HepG2 (cell line): ENCODE results near the gene KLHL12. TPM values are rescaled to one million over a fixed set of nuclear protein-coding genes. Genes with fewer than 3 reads are reported as not detected.
A peak's percentile ranks its signal among the peaks of the same experiment; 100 is the strongest.

ENCODE experiments used
- CENPT ChIP-seq: sonication (generic); formaldehyde crosslinking; IDR thresholded peaks from 2 replicates; pipeline ENCODE4 v1.8.0; 2022; ENCODE audit warnings: low read depth, mild to moderate bottlenecking, moderate library complexity, missing genetic modification reagents
- GFI1 ChIP-seq: sonication (generic); formaldehyde crosslinking; IDR thresholded peaks from 2 replicates; pipeline ENCODE4 v1.5.0; 2020; ENCODE audit warnings: missing genetic modification reagents, mild to moderate bottlenecking, borderline replicate concordance
- HNF4A ChIP-seq: sonication (generic); formaldehyde crosslinking; IDR thresholded peaks from 2 replicates; pipeline ENCODE4 v1.4.0; 2020; ENCODE audit warnings: missing genetic modification reagents
- HNRNPL ChIP-seq: fragments of 200-400 bp; formaldehyde crosslinking; IDR thresholded peaks from 2 replicates; pipeline ENCODE4 v1.6.1; 2017; ENCODE audit warnings: mild to moderate bottlenecking, low read depth, low read length
- KDM3A ChIP-seq: IDR thresholded peaks from 2 replicates; pipeline ENCODE4 v1.6.1; 2018; ENCODE audit warnings: low read depth, missing compliant biosample characterization
- NONO ChIP-seq, 2 experiments: fragments of 450-650 bp in 1 of 2; sonication (generic) in 1 of 2; formaldehyde crosslinking in 1 of 2; IDR thresholded peaks in 1 of 2; conservative IDR thresholded peaks in 1 of 2; 2 replicates each; pipeline versions ENCODE4 v1.6.1 to v1.8.0; 2017 to 2022; ENCODE audit warnings: mild to moderate bottlenecking in 1 of 2, missing genetic modification reagents in 1 of 2, moderate library complexity in 1 of 2
- TMF1 ChIP-seq: sonication (generic); formaldehyde crosslinking; IDR thresholded peaks from 2 replicates; pipeline ENCODE4 v1.8.1; 2022; ENCODE audit warnings: low read depth, missing genetic modification reagents
- ZNF30 ChIP-seq: sonication (generic); formaldehyde crosslinking; IDR thresholded peaks from 2 replicates; pipeline ENCODE4 v1.5.0; 2020; ENCODE audit warnings: mild to moderate bottlenecking, missing genetic modification reagents
- ZNF510 ChIP-seq: sonication (generic); formaldehyde crosslinking; IDR thresholded peaks from 2 replicates; pipeline ENCODE4 v1.4.0; 2020; ENCODE audit warnings: low read depth, mild to moderate bottlenecking, missing genetic modification reagents
- ZNF776 ChIP-seq: sonication (generic); formaldehyde crosslinking; IDR thresholded peaks from 2 replicates; pipeline ENCODE4 v1.4.0; 2020; ENCODE audit warnings: mild to moderate bottlenecking, missing genetic modification reagents
- ZNF777 ChIP-seq: sonication (generic); formaldehyde crosslinking; IDR thresholded peaks from 2 replicates; pipeline ENCODE4 v1.4.0; 2020; ENCODE audit warnings: missing genetic modification reagents
- ZNF782 ChIP-seq: sonication (generic); formaldehyde crosslinking; IDR thresholded peaks from 2 replicates; pipeline ENCODE4 v1.4.0; 2020; ENCODE audit warnings: missing genetic modification reagents, mild to moderate bottlenecking, borderline replicate concordance
- polyA plus RNA-seq, 8 experiments: library from polyadenylated mRNA; depleted of rRNA in 3 of 8; stranded (reverse) in 7 of 8; unstranded in 1 of 8; fragments of >200 nt; fragmentation: Illumina TruSeq in 4 of 8; extraction: Trizol in 4 of 8; gene quantifications; 2 replicates each; pipeline versions ENCODE4 v1.2.1 to v1.2.3, GENCODE V29; 2011 to 2016; ENCODE audit warnings: low read depth in 4 of 8, missing spikeins in 1 of 8, mixed read lengths in 1 of 8; ENCODE audit not compliant: insufficient read depth in 1 of 8
- total RNA-seq, 5 experiments: library from RNA; depleted of rRNA; stranded (reverse); fragments of >200 nt; fragmentation: Illumina TruSeq; extraction: Trizol; gene quantifications; 2 replicates each; pipeline ENCODE4 v1.2.3, GENCODE V29; 2016; ENCODE audit warnings: low read depth in 1 of 5
- TF ChIP-seq, protein P1 (sequence below): IDR thresholded peaks from 2 replicates; pipeline ENCODE4 v1.6.1; 2012; ENCODE audit warnings: low read length, improper control_type of control experiment
- TF ChIP-seq, protein P2 (sequence below), 2 experiments: sonication (generic) in 1 of 2; formaldehyde crosslinking in 1 of 2; IDR thresholded peaks; 2 replicates each; pipeline versions ENCODE4 v1.4.0 to v1.6.1; 2016 to 2020; ENCODE audit warnings: borderline replicate concordance in 1 of 2, low read depth in 1 of 2, mild to moderate bottlenecking in 1 of 2, missing genetic modification reagents in 1 of 2
- TF ChIP-seq, protein P3 (sequence below): IDR thresholded peaks from 2 replicates; pipeline ENCODE4 v1.6.1; 2018; ENCODE audit warnings: missing genetic modification reagents, mild to moderate bottlenecking, missing compliant biosample characterization
- TF ChIP-seq, protein P4 (sequence below): IDR thresholded peaks from 2 replicates; pipeline ENCODE4 v1.6.1; 2016; ENCODE audit warnings: missing compliant biosample characterization, missing genetic modification reagents, borderline replicate concordance
- TF ChIP-seq, protein P5 (sequence below): IDR thresholded peaks from 2 replicates; pipeline ENCODE4 v1.6.1; 2016; ENCODE audit warnings: low read depth, borderline replicate concordance

KLHL12 gene
- total and polyA plus RNA-seq, 2 of the 13 experiments (the other 11 are each of a cell fraction or from before 2014, with no cell fraction given): 19.2 to 25.2 TPM

DNA sequence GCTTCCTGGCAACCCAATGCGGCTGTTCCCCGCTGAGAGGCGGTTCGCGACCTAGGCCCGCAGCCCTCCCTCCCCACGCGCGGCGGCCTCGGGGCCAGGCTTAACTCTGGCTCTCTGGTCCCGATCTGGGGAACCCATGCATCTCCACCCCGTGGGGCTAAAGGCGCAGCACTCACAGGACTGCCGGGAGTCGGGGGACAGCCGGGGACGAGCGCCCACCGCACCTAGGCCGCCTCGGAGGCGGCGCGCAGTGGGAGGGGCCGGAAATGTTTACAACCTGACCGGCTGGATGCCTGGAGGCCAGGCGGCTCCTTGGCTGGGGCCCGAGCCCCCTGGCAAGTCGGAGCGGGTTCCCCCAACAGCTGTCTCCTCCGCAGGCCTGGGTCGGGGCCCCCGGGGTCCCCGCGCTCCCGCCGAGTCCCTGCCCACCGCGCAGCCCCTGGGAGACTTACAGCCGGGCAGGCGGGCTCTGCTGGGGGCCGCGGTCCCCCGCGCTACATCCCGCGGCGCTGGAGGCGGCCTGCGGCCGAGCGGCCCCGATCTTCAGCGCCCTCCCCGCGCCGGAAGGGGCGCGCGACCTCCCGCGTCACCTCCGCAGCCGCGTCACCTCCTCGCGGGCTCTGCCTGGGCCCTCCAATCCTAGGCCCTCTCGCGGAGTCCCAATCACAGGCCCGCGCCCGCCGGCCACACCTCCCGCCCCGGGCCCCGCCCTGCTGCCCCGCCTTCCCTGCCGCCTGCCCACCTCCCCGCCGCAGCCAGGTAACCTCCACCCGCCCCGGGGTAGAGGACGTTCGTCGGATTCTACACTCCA lies 30.9 kb upstream of the KLHL12 start, which contains the start of gene ADIPOR1 (continued):
- TF ChIP-seq NONO (IDR thresholded peaks at IDR 0.05) (no peak), NONO (CRISPR knock-in tag; conservative IDR thresholded peaks at IDR 0.05) (no peak), ZNF777 (no peak; the same call in 1 of the 2 replicates), ZNF510 (CRISPR knock-in tag) (no peak), ZNF782 (CRISPR knock-in tag) (0 out of 2 replicates have a peak, but pooled peaks have one; percentile 41), HNF4A (CRISPR knock-in tag) (no peak), HNRNPL (no peak), CENPT (0 out of 2 replicates have a peak, but pooled peaks have one; percentile 42), GFI1 (CRISPR knock-in tag) (peak; percentile 53; the same call in 1 of the 2 replicates), TMF1 (CRISPR knock-in tag) (no peak), ZNF776 (CRISPR knock-in tag) (no peak), ZNF30 (CRISPR knock-in tag) (no peak), KDM3A (CRISPR knock-in tag) (no peak)
- TF ChIP-seq, protein P1, sequence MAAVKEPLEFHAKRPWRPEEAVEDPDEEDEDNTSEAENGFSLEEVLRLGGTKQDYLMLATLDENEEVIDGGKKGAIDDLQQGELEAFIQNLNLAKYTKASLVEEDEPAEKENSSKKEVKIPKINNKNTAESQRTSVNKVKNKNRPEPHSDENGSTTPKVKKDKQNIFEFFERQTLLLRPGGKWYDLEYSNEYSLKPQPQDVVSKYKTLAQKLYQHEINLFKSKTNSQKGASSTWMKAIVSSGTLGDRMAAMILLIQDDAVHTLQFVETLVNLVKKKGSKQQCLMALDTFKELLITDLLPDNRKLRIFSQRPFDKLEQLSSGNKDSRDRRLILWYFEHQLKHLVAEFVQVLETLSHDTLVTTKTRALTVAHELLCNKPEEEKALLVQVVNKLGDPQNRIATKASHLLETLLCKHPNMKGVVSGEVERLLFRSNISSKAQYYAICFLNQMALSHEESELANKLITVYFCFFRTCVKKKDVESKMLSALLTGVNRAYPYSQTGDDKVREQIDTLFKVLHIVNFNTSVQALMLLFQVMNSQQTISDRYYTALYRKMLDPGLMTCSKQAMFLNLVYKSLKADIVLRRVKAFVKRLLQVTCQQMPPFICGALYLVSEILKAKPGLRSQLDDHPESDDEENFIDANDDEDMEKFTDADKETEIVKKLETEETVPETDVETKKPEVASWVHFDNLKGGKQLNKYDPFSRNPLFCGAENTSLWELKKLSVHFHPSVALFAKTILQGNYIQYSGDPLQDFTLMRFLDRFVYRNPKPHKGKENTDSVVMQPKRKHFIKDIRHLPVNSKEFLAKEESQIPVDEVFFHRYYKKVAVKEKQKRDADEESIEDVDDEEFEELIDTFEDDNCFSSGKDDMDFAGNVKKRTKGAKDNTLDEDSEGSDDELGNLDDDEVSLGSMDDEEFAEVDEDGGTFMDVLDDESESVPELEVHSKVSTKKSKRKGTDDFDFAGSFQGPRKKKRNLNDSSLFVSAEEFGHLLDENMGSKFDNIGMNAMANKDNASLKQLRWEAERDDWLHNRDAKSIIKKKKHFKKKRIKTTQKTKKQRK: no peak
- TF ChIP-seq, protein P2, sequence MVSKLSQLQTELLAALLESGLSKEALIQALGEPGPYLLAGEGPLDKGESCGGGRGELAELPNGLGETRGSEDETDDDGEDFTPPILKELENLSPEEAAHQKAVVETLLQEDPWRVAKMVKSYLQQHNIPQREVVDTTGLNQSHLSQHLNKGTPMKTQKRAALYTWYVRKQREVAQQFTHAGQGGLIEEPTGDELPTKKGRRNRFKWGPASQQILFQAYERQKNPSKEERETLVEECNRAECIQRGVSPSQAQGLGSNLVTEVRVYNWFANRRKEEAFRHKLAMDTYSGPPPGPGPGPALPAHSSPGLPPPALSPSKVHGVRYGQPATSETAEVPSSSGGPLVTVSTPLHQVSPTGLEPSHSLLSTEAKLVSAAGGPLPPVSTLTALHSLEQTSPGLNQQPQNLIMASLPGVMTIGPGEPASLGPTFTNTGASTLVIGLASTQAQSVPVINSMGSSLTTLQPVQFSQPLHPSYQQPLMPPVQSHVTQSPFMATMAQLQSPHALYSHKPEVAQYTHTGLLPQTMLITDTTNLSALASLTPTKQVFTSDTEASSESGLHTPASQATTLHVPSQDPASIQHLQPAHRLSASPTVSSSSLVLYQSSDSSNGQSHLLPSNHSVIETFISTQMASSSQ (IDR thresholded peaks at IDR 0.05; ENCODE audit: low read depth): no peak
- TF ChIP-seq, protein P2 (CRISPR knock-in tag; IDR thresholded peaks at IDR 0.05; ENCODE audit: borderline replicate concordance): no peak
- TF ChIP-seq, protein P3, sequence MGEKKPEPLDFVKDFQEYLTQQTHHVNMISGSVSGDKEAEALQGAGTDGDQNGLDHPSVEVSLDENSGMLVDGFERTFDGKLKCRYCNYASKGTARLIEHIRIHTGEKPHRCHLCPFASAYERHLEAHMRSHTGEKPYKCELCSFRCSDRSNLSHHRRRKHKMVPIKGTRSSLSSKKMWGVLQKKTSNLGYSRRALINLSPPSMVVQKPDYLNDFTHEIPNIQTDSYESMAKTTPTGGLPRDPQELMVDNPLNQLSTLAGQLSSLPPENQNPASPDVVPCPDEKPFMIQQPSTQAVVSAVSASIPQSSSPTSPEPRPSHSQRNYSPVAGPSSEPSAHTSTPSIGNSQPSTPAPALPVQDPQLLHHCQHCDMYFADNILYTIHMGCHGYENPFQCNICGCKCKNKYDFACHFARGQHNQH (CRISPR knock-in tag): no peak
- TF ChIP-seq, protein P4, sequence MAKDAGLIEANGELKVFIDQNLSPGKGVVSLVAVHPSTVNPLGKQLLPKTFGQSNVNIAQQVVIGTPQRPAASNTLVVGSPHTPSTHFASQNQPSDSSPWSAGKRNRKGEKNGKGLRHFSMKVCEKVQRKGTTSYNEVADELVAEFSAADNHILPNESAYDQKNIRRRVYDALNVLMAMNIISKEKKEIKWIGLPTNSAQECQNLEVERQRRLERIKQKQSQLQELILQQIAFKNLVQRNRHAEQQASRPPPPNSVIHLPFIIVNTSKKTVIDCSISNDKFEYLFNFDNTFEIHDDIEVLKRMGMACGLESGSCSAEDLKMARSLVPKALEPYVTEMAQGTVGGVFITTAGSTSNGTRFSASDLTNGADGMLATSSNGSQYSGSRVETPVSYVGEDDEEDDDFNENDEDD (CRISPR knock-in tag): peak; percentile 69; the same call in 1 of the 2 replicates
- TF ChIP-seq, protein P5, sequence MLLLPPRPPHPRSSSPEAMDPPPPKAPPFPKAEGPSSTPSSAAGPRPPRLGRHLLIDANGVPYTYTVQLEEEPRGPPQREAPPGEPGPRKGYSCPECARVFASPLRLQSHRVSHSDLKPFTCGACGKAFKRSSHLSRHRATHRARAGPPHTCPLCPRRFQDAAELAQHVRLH (CRISPR knock-in tag): no peak
